HepG2 (cell line): ENCODE data around the gene NGFR. TPM values are rescaled to one million over a fixed set of nuclear protein-coding genes. Genes with fewer than 3 reads are reported as not detected.
A peak's percentile ranks its signal among the peaks of the same experiment; 100 is the strongest.

Experiments
- ATF7 ChIP-seq, 2 experiments: fragments of 450-650 bp in 1 of 2; sonication (generic) in 1 of 2; formaldehyde crosslinking in 1 of 2; IDR thresholded peaks; 2 replicates each; pipeline versions ENCODE4 v1.4.0 to v1.6.1; 2016 to 2020; ENCODE audit warnings: antibody characterized with exemption in 1 of 2, mild to moderate bottlenecking in 1 of 2, missing genetic modification reagents in 1 of 2
- ATF7-NPFF ChIP-seq: sonication (generic); formaldehyde crosslinking; IDR thresholded peaks from 2 replicates; pipeline ENCODE4 v1.8.1; 2023; ENCODE audit warnings: mild to moderate bottlenecking, low read depth, missing genetic modification reagents, moderate library complexity
- ETV6 ChIP-seq: sonication (generic); formaldehyde crosslinking; conservative IDR thresholded peaks from 2 replicates; pipeline ENCODE4 v1.4.0; 2020; ENCODE audit warnings: missing genetic modification reagents
- FOXO1 ChIP-seq: sonication (generic); formaldehyde crosslinking; IDR thresholded peaks from 2 replicates; pipeline ENCODE4 v1.4.0; 2020; ENCODE audit warnings: missing genetic modification reagents
- HMG20B ChIP-seq: conservative IDR thresholded peaks from 2 replicates; pipeline ENCODE4 v1.6.1; 2016; ENCODE audit warnings: missing genetic modification reagents, missing compliant biosample characterization
- IKZF4 ChIP-seq: sonication (generic); formaldehyde crosslinking; IDR thresholded peaks from 2 replicates; pipeline ENCODE4 v1.5.1; 2020; ENCODE audit warnings: borderline replicate concordance, mild to moderate bottlenecking, low read depth, missing genetic modification reagents; ENCODE audit errors: not compliant biosample characterization
- KLF15 ChIP-seq: sonication (generic); formaldehyde crosslinking; IDR thresholded peaks from 2 replicates; pipeline ENCODE4 v1.8.1; 2023; ENCODE audit warnings: borderline replicate concordance, mild to moderate bottlenecking, inconsistent platforms, missing genetic modification reagents, mixed read lengths
- MAFF ChIP-seq: IDR thresholded peaks from 2 replicates; pipeline ENCODE4 v1.6.1; 2011; ENCODE audit warnings: low read depth, low read length, improper control_type of control experiment
- MEIS1 ChIP-seq: sonication (generic); formaldehyde crosslinking; IDR thresholded peaks from 2 replicates; pipeline ENCODE4 v1.9.0; 2021; ENCODE audit warnings: mild to moderate bottlenecking, missing genetic modification reagents, moderate library complexity, borderline replicate concordance
- POLR2G ChIP-seq: fragments of 200-400 bp; formaldehyde crosslinking; IDR thresholded peaks from 2 replicates; pipeline ENCODE4 v1.6.1; 2018; ENCODE audit warnings: mild to moderate bottlenecking, low read depth, low read length, moderate library complexity
- RAD21 ChIP-seq: fragments of 450-650 bp; formaldehyde crosslinking; IDR thresholded peaks from 2 replicates; pipeline ENCODE4 v1.5.0; 2020; ENCODE audit warnings: mild to moderate bottlenecking
- SALL1 ChIP-seq: sonication (generic); formaldehyde crosslinking; IDR thresholded peaks from 2 replicates; pipeline ENCODE4 v1.8.0; 2022; ENCODE audit warnings: mild to moderate bottlenecking, missing genetic modification reagents
- SAP130 ChIP-seq: IDR thresholded peaks from 2 replicates; pipeline ENCODE4 v1.6.1; 2016; ENCODE audit warnings: low read depth
- SIN3B ChIP-seq: fragments of 150-350 bp; IDR thresholded peaks from 2 replicates; pipeline ENCODE4 v1.6.1; 2014; ENCODE audit warnings: low read length
- SMAD3 ChIP-seq: sonication (generic); formaldehyde crosslinking; IDR thresholded peaks from 2 replicates; pipeline ENCODE4 v1.4.0; 2020; ENCODE audit warnings: missing genetic modification reagents
- SMARCC2 ChIP-seq: fragments of 450-650 bp; IDR thresholded peaks from 2 replicates; pipeline ENCODE4 v1.6.1; 2017; ENCODE audit warnings: antibody characterized with exemption, mild to moderate bottlenecking
- SP2 ChIP-seq: sonication (generic); formaldehyde crosslinking; IDR thresholded peaks from 2 replicates; pipeline ENCODE4 v1.5.1; 2020; ENCODE audit warnings: mild to moderate bottlenecking, missing genetic modification reagents
- ZBTB7B ChIP-seq: sonication (generic); formaldehyde crosslinking; IDR thresholded peaks from 2 replicates; pipeline ENCODE4 v1.4.0; 2020; ENCODE audit warnings: missing genetic modification reagents
- ZNF234 ChIP-seq: sonication (generic); formaldehyde crosslinking; conservative IDR thresholded peaks from 2 replicates; pipeline ENCODE4 v1.5.1; 2020; ENCODE audit warnings: mild to moderate bottlenecking, missing genetic modification reagents
- ZNF292 ChIP-seq: sonication (generic); formaldehyde crosslinking; IDR thresholded peaks from 2 replicates; pipeline ENCODE4 v1.8.1; 2022; ENCODE audit warnings: mild to moderate bottlenecking, low read depth, missing genetic modification reagents, borderline replicate concordance
- ZNF317 ChIP-seq: sonication (generic); formaldehyde crosslinking; IDR thresholded peaks from 2 replicates; pipeline ENCODE4 v1.5.0; 2020; ENCODE audit warnings: mild to moderate bottlenecking, missing genetic modification reagents
- ZNF354B ChIP-seq: sonication (generic); formaldehyde crosslinking; IDR thresholded peaks from 2 replicates; pipeline ENCODE4 v1.8.0; 2022; ENCODE audit warnings: mild to moderate bottlenecking, missing genetic modification reagents
- ZNF605 ChIP-seq: sonication (generic); formaldehyde crosslinking; IDR thresholded peaks from 2 replicates; pipeline ENCODE4 v1.8.0; 2022; ENCODE audit warnings: mild to moderate bottlenecking, missing genetic modification reagents
- ZNF672 ChIP-seq: sonication (generic); formaldehyde crosslinking; IDR thresholded peaks from 2 replicates; pipeline ENCODE4 v1.8.1; 2022; ENCODE audit warnings: missing genetic modification reagents
- polyA plus RNA-seq, 8 experiments: library from polyadenylated mRNA; depleted of rRNA in 3 of 8; stranded (reverse) in 7 of 8; unstranded in 1 of 8; fragments of >200 nt; fragmentation: Illumina TruSeq in 4 of 8; extraction: Trizol in 4 of 8; gene quantifications; 2 replicates each; pipeline versions ENCODE4 v1.2.1 to v1.2.3, GENCODE V29; 2011 to 2016; ENCODE audit warnings: low read depth in 4 of 8, missing spikeins in 1 of 8, mixed read lengths in 1 of 8; ENCODE audit not compliant: insufficient read depth in 1 of 8
- total RNA-seq, 5 experiments: library from RNA; depleted of rRNA; stranded (reverse); fragments of >200 nt; fragmentation: Illumina TruSeq; extraction: Trizol; gene quantifications; 2 replicates each; pipeline ENCODE4 v1.2.3, GENCODE V29; 2016; ENCODE audit warnings: low read depth in 1 of 5
- TF ChIP-seq, protein P1 (sequence below): IDR thresholded peaks from 2 replicates; pipeline ENCODE4 v1.6.1; 2018; ENCODE audit warnings: missing genetic modification reagents
- TF ChIP-seq, protein P2 (sequence below): conservative IDR thresholded peaks from 2 replicates; pipeline ENCODE4 v1.6.1; 2018; ENCODE audit warnings: missing genetic modification reagents
- TF ChIP-seq, protein P3 (sequence below): sonication (generic); formaldehyde crosslinking; IDR thresholded peaks from 2 replicates; pipeline ENCODE4 v1.4.0; 2020; ENCODE audit warnings: mild to moderate bottlenecking, low read depth, missing genetic modification reagents

NGFR gene
- total and polyA plus RNA-seq, 2 of the 13 experiments (the other 11 are each of a cell fraction or from before 2014, with no cell fraction given): 1.1 to 1.8 TPM

DNA sequence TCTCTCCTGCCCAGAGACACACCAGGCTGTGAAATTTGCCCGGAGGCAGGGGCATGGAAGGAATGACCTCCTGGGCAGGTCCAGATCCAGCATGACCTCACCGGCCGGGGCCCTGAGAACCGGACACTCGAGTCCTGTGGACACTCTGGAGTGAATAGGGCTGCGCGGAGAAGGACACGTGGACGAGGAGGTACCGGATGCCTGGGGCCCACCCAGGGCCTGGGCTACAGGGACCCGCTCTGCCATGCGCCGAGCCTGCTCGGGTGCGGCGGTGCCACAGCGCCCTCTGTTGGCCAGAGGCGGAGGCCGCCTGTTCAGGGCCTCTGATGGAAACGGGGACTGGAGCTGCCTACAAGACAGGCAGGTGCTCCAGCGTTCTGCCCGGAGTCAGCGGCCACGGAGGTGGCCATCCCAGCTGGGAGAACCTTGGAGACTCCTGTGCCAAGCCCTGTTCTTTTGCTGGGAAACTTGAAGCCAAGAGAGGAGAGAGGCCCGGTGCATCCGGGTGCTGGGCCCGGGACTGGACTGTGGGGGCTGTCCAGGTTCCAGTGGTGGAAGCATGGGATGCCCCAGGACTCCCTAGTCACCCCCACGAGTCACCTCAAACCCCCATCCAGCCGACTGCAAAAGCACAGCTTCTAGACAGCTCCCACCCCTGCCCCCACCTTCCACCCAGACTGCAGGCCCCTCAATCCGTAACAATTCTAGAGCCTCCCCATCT is 61.3 kb downstream of the NGFR start (continued):
- TF ChIP-seq SP2 (CRISPR knock-in tag) (0 out of 2 replicates have a peak, but pooled peaks have one; percentile 37), KLF15 (CRISPR knock-in tag) (0 out of 2 replicates have a peak, but pooled peaks have one; percentile 54), ZNF234 (CRISPR knock-in tag) (0 out of 2 replicates have a peak, but pooled peaks have one; percentile 36), ZNF317 (CRISPR knock-in tag) (no peak), SIN3B (no peak), MAFF (no peak), IKZF4 (CRISPR knock-in tag) (peak; percentile 38), FOXO1 (CRISPR knock-in tag) (peak; percentile 77), MEIS1 (CRISPR knock-in tag) (peak; percentile 80; the same call in 1 of the 2 replicates), SALL1 (CRISPR knock-in tag) (peak; percentile 89), ZBTB7B (CRISPR knock-in tag) (peak; percentile 92), ATF7 (IDR thresholded peaks at IDR 0.05) (no peak), ATF7 (CRISPR knock-in tag; IDR thresholded peaks at IDR 0.05) (peak; percentile 78; the same call in 1 of the 2 replicates), ZNF292 (CRISPR knock-in tag) (peak; percentile 40; the same call in 1 of the 2 replicates), SMAD3 (0 out of 2 replicates have a peak, but pooled peaks have one; percentile 57), SAP130 (CRISPR knock-in tag) (peak; percentile 76), ETV6 (CRISPR knock-in tag) (peak; percentile 80), ATF7-NPFF (CRISPR knock-in tag) (no peak), HMG20B (CRISPR knock-in tag) (0 out of 2 replicates have a peak, but pooled peaks have one; percentile 50), POLR2G (no peak), SMARCC2 (no peak), ZNF672 (CRISPR knock-in tag) (peak; percentile 100), ZNF354B (no peak), RAD21 (CRISPR knock-in tag) (peak; percentile 98), ZNF605 (CRISPR knock-in tag) (peak; percentile 36; the same call in 1 of the 2 replicates)
- TF ChIP-seq, protein P1, sequence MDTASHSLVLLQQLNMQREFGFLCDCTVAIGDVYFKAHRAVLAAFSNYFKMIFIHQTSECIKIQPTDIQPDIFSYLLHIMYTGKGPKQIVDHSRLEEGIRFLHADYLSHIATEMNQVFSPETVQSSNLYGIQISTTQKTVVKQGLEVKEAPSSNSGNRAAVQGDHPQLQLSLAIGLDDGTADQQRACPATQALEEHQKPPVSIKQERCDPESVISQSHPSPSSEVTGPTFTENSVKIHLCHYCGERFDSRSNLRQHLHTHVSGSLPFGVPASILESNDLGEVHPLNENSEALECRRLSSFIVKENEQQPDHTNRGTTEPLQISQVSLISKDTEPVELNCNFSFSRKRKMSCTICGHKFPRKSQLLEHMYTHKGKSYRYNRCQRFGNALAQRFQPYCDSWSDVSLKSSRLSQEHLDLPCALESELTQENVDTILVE (CRISPR knock-in tag): peak; percentile 69; the same call in 1 of the 2 replicates
- TF ChIP-seq, protein P2, sequence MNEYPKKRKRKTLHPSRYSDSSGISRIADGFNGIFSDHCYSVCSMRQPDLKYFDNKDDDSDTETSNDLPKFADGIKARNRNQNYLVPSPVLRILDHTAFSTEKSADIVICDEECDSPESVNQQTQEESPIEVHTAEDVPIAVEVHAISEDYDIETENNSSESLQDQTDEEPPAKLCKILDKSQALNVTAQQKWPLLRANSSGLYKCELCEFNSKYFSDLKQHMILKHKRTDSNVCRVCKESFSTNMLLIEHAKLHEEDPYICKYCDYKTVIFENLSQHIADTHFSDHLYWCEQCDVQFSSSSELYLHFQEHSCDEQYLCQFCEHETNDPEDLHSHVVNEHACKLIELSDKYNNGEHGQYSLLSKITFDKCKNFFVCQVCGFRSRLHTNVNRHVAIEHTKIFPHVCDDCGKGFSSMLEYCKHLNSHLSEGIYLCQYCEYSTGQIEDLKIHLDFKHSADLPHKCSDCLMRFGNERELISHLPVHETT (CRISPR knock-in tag): no peak
- TF ChIP-seq, protein P3, sequence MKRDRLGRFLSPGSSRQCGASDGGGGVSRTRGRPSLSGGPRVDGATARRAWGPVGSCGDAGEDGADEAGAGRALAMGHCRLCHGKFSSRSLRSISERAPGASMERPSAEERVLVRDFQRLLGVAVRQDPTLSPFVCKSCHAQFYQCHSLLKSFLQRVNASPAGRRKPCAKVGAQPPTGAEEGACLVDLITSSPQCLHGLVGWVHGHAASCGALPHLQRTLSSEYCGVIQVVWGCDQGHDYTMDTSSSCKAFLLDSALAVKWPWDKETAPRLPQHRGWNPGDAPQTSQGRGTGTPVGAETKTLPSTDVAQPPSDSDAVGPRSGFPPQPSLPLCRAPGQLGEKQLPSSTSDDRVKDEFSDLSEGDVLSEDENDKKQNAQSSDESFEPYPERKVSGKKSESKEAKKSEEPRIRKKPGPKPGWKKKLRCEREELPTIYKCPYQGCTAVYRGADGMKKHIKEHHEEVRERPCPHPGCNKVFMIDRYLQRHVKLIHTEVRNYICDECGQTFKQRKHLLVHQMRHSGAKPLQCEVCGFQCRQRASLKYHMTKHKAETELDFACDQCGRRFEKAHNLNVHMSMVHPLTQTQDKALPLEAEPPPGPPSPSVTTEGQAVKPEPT (CRISPR knock-in tag): no peak
